Ishikawa (cell line): ENCODE data around the gene CTTNBP2.

ENCODE experiments used
- CEBPB ChIP-seq: IDR thresholded peaks from 2 replicates; pipeline ENCODE4 v1.6.1; 2012
- CREB1 ChIP-seq: IDR thresholded peaks from 2 replicates; pipeline ENCODE4 v1.6.1; 2012; ENCODE audit warnings: low read depth
- EGR1 ChIP-seq: IDR thresholded peaks from 2 replicates; pipeline ENCODE4 v1.6.1; 2012
- EP300 ChIP-seq: IDR thresholded peaks from 2 replicates; pipeline ENCODE4 v1.6.1; 2012; ENCODE audit warnings: borderline replicate concordance
- FOXM1 ChIP-seq: IDR thresholded peaks from 2 replicates; pipeline ENCODE4 v1.6.1; 2012; ENCODE audit warnings: low read depth, borderline replicate concordance
- MAX ChIP-seq: IDR thresholded peaks from 2 replicates; pipeline ENCODE4 v1.6.1; 2012
- NFIC ChIP-seq: IDR thresholded peaks from 2 replicates; pipeline ENCODE4 v1.6.1; 2012
- RAD21 ChIP-seq: IDR thresholded peaks from 2 replicates; pipeline ENCODE4 v1.6.1; 2012; ENCODE audit warnings: low read depth
- REST ChIP-seq: IDR thresholded peaks from 2 replicates; pipeline ENCODE4 v1.6.1; 2012; ENCODE audit warnings: low read depth, mild to moderate bottlenecking
- TAF1 ChIP-seq: IDR thresholded peaks from 2 replicates; pipeline ENCODE4 v1.6.1; 2012; ENCODE audit warnings: low read depth, mild to moderate bottlenecking
- TCF12 ChIP-seq: IDR thresholded peaks from 2 replicates; pipeline ENCODE4 v1.6.1; 2012; ENCODE audit warnings: low read depth
- TEAD4 ChIP-seq: IDR thresholded peaks from 2 replicates; pipeline ENCODE4 v1.6.1; 2012
- USF1 ChIP-seq: IDR thresholded peaks from 2 replicates; pipeline ENCODE4 v1.6.1; 2012
- YY1 ChIP-seq: IDR thresholded peaks from 2 replicates; pipeline ENCODE4 v1.6.1; 2012; ENCODE audit warnings: low read depth
- ZBTB7A ChIP-seq: IDR thresholded peaks from 2 replicates; pipeline ENCODE4 v1.6.1; 2012; ENCODE audit warnings: low read depth

The CTTNBP2 gene

GRCh38 chr7:117830422-117830954, 42.8 kb downstream of the CTTNBP2 start:
- no peak for TF ChIP-seq REST
- no peak for TF ChIP-seq MAX
- TF ChIP-seq EP300: no peak
- no peak for TF ChIP-seq FOXM1

- TF ChIP-seq FOXM1: no peak
- no peak for TF ChIP-seq REST
- TF ChIP-seq ZBTB7A: no peak
- TF ChIP-seq EP300: no peak
- no peak for TF ChIP-seq YY1
- no peak for TF ChIP-seq TCF12
- TF ChIP-seq USF1: no peak
- no peak for TF ChIP-seq RAD21
Observed at GRCh38 chr7:117829450-117830117, 43.7 kb downstream of the CTTNBP2 start.

GRCh38 chr7:117828825-117829224, 44.4 kb downstream of the CTTNBP2 start:
- TF ChIP-seq TCF12: no peak
- TF ChIP-seq CEBPB: no peak
- TF ChIP-seq TEAD4: no peak
- no peak for TF ChIP-seq ZBTB7A
- no peak for TF ChIP-seq MAX
- TF ChIP-seq RAD21: no peak
- TF ChIP-seq REST: no peak
- no peak for TF ChIP-seq EP300
- no peak for TF ChIP-seq YY1
- no peak for TF ChIP-seq TAF1

- TF ChIP-seq CREB1 (no peak), MAX (no peak), RAD21 (no peak), TEAD4 (no peak), YY1 (no peak), NFIC (no peak), FOXM1 (no peak), EGR1 (no peak), TCF12 (no peak), EP300 (no peak), ZBTB7A (no peak), USF1 (no peak), REST (no peak), TAF1 (no peak)
Observed at GRCh38 chr7:117827862-117828261, 45.4 kb downstream of the CTTNBP2 start.
